GM18867 (cell line): ENCODE measurements around the gene GALNTL6.
"Not testable (repeated sequence)": the region's sequence is repeated elsewhere in the genome, so short reads cannot be mapped to it uniquely, and the experiment has no call there.

ENCODE experiments used
- ATAC-seq: cut with Tn5 transposase; IDR thresholded peaks from one replicate; pipeline ENCODE4 v1.9.1; 2021; ENCODE audit warnings: mild to moderate bottlenecking, moderate library complexity; ENCODE audit not compliant: unreplicated experiment

Gene GALNTL6

GRCh38 chr4:172998527-172999469 lies 1185.6 kb downstream of the GALNTL6 start:
- no peak for ATAC-seq

- no peak for ATAC-seq
Measured at GRCh38 chr4:173001571-173001970, 1188.4 kb downstream of the GALNTL6 start.

GRCh38 chr4:173002830-173003561 lies 1189.8 kb downstream of the GALNTL6 start:
- ATAC-seq, result no peak

- no peak for ATAC-seq
Measured at GRCh38 chr4:173005912-173006633, 1192.9 kb downstream of the GALNTL6 start.

- no peak for ATAC-seq
Measured at GRCh38 chr4:173008436-173008835, 1195.2 kb downstream of the GALNTL6 start.

GRCh38 chr4:173009129-173009823 lies 1196.1 kb downstream of the GALNTL6 start:
- ATAC-seq, result no peak

- ATAC-seq, result no peak
Measured at GRCh38 chr4:173012608-173013007, 1199.4 kb downstream of the GALNTL6 start.

- ATAC-seq, result peak; percentile 71
Measured at GRCh38 chr4:173013232-173013930, 1200.2 kb downstream of the GALNTL6 start.

- ATAC-seq, result no peak
Measured at GRCh38 chr4:173014113-173014558, 1200.9 kb downstream of the GALNTL6 start.

- ATAC-seq, result no peak
Measured at GRCh38 chr4:173014836-173015235, 1201.6 kb downstream of the GALNTL6 start.

- ATAC-seq, result no peak
Measured at GRCh38 chr4:173017802-173018201, 1204.6 kb downstream of the GALNTL6 start.

GRCh38 chr4:173018446-173018845 lies 1205.2 kb downstream of the GALNTL6 start:
- no peak for ATAC-seq

GRCh38 chr4:173019664-173020063 lies 1206.5 kb downstream of the GALNTL6 start:
- no peak for ATAC-seq

GRCh38 chr4:173021746-173022573 lies 1208.8 kb downstream of the GALNTL6 start:
- not testable (repeated sequence) for ATAC-seq

- no peak for ATAC-seq
Measured at GRCh38 chr4:173024203-173024602, 1211.0 kb downstream of the GALNTL6 start.

- ATAC-seq, result peak; percentile 85
Measured at GRCh38 chr4:173025131-173025530, 1211.9 kb downstream of the GALNTL6 start.

GRCh38 chr4:173037242-173037641 lies 1224.0 kb downstream of the GALNTL6 start:
- no peak for ATAC-seq

GRCh38 chr4:173038192-173038896 lies 1225.1 kb downstream of the GALNTL6 start:
- ATAC-seq, result no peak
